HL-60 (cell line): ENCODE results near the gene FGF10.

ENCODE experiments used
- CTCF ChIP-seq: IDR thresholded peaks from one replicate; pipeline ENCODE4 v1.5.1; 2011; ENCODE audit warnings: low read length, control low read depth, inconsistent platforms; ENCODE audit not compliant: insufficient read depth
- GABPA ChIP-seq: IDR thresholded peaks from 2 replicates; pipeline ENCODE4 v1.6.1; 2012; ENCODE audit warnings: low read depth
- POLR2AphosphoS5 ChIP-seq: IDR thresholded peaks from 2 replicates; pipeline ENCODE4 v1.6.1; 2012; ENCODE audit warnings: low read depth
- REST ChIP-seq: IDR thresholded peaks from 2 replicates; pipeline ENCODE4 v1.6.1; 2012; ENCODE audit warnings: low read depth; ENCODE audit not compliant: insufficient replicate concordance

- TF ChIP-seq CTCF (no peak), GABPA (no peak), POLR2AphosphoS5 (no peak), REST (no peak)
Measured at GRCh38 chr5:44265713-44266112, 123.5 kb downstream of the FGF10 start.
